Thymus (tissue), 11 donors: ENCODE data around the gene TBC1D14. TPM values are rescaled to one million over a fixed set of nuclear protein-coding genes. Genes with fewer than 3 reads are reported as not detected.

Experiments used
- DNase-seq, 9 donors: peaks; one replicate each; pipeline ENCODE4 v3.0.0-alpha.2; 2013; ENCODE audit warnings: low spot score in 9 of 9, low read depth in 6 of 9, missing footprints in 1 of 9
- H3K27ac ChIP-seq, 2 donors: one replicate each; pipeline ENCODE4 v1.5.1; 2013; ENCODE audit warnings: control low read depth in 1 of 2, low read depth in 1 of 2, low read length in 1 of 2, mild to moderate bottlenecking in 1 of 2, moderate library complexity in 1 of 2
- H3K27me3 ChIP-seq, 2 donors: one replicate each; pipeline ENCODE4 v1.5.1; 2013; ENCODE audit warnings: low read length in 1 of 2; ENCODE audit not compliant: control insufficient read depth in 2 of 2, insufficient read depth in 1 of 2
- H3K36me3 ChIP-seq, 2 donors: one replicate each; pipeline ENCODE4 v1.5.1; 2013; ENCODE audit warnings: low read length in 1 of 2, mild to moderate bottlenecking in 1 of 2, moderate library complexity in 1 of 2; ENCODE audit not compliant: control insufficient read depth in 2 of 2, insufficient read depth in 2 of 2
- H3K4me1 ChIP-seq, 2 donors: one replicate each; pipeline ENCODE4 v1.5.1; 2013; ENCODE audit warnings: low read length in 2 of 2; ENCODE audit not compliant: control insufficient read depth in 2 of 2, insufficient read depth in 2 of 2
- H3K4me3 ChIP-seq, 2 donors: one replicate each; pipeline ENCODE4 v1.5.1; 2013; ENCODE audit warnings: low read length in 2 of 2, control low read depth in 1 of 2, mild to moderate bottlenecking in 1 of 2
- H3K9me3 ChIP-seq, 2 donors: one replicate each; pipeline ENCODE4 v1.5.1; 2013; ENCODE audit warnings: low read length in 1 of 2, mild to moderate bottlenecking in 1 of 2; ENCODE audit not compliant: control insufficient read depth in 2 of 2, insufficient read depth in 1 of 2
- WGBS: extraction: QIAGEN DNeasy Blood & Tissue Kit; methylation state at CpG from one replicate; pipeline ENCODE4 v1.1.7; 2013; 5-methylcytosine and 5-hydroxymethylcytosine counted together
- polyA plus RNA-seq: library from polyadenylated mRNA; stranded (reverse); fragments of 200-250 nt; gene quantifications from one replicate; pipeline ENCODE4 v1.2.3, GENCODE V29; 2013
- total RNA-seq: library from RNA; stranded (reverse); fragments of 120-200 nt; gene quantifications from one replicate; pipeline ENCODE4 v1.2.4, GENCODE V29; 2013
- donor health status: healthy.

Gene TBC1D14
- total and polyA plus RNA-seq, 2 donors, result 28.4 to 59.6 TPM

- H3K27ac ChIP-seq, result no peak overlapping the region
- H3K36me3 ChIP-seq, result peaks cover 12 to 20% of the 10 kb centered on the region in 2 donors
- DNase-seq, result no peak
- 89% methylated on average over 13 of the region's 13 CpGs for WGBS
- no peaks in the 10 kb centered on the region for H3K27me3 ChIP-seq
- H3K4me1 ChIP-seq, result peaks cover 16 to 40% of the 10 kb centered on the region in 2 donors
- peak overlapping the region; percentile 65 to 82 for H3K4me3 ChIP-seq
- H3K9me3 ChIP-seq, result peaks cover 0 to 4% of the 10 kb centered on the region in 2 donors
Observed at GRCh38 chr4:6988016-6988715, 78.5 kb downstream of the TBC1D14 start.

- no peak for DNase-seq
- Histone ChIP-seq H3K4me3 (no peak overlapping the region), H3K27ac (no peak overlapping the region), H3K9me3 (peaks cover 0 to 4% of the 10 kb centered on the region in 2 donors), H3K36me3 (peaks cover 21% of the 10 kb centered on the region in 2 donors), H3K4me1 (peaks cover 16 to 42% of the 10 kb centered on the region in 2 donors), H3K27me3 (no peaks in the 10 kb centered on the region)
- WGBS, result 94% methylated on average over 10 of the region's 10 CpGs
Observed at GRCh38 chr4:6989331-6989923, 79.8 kb downstream of the TBC1D14 start.

- DNase-seq, result no peak
- Histone ChIP-seq H3K36me3 (peaks cover 25 to 26% of the 10 kb centered on the region in 2 donors), H3K4me3 (no peak overlapping the region), H3K27ac (peak overlapping the region in 1 of 2 donors; percentile 1), H3K9me3 (peaks cover 0 to 4% of the 10 kb centered on the region in 2 donors), H3K27me3 (no peaks in the 10 kb centered on the region), H3K4me1 (peaks cover 16 to 40% of the 10 kb centered on the region in 2 donors)
- WGBS, result 97% methylated on average over 6 of the region's 6 CpGs
Observed at GRCh38 chr4:6990661-6991060, 81.0 kb downstream of the TBC1D14 start.

- DNase-seq, result no peak
- H3K27me3 ChIP-seq, result no peaks in the 10 kb centered on the region
- 76% methylated on average over 11 of the region's 11 CpGs for WGBS
- no peak overlapping the region for H3K4me3 ChIP-seq
- H3K27ac ChIP-seq, result peak overlapping the region in 1 of 2 donors; percentile 52
- H3K36me3 ChIP-seq, result peaks cover 25 to 28% of the 10 kb centered on the region in 2 donors
- peaks cover 0 to 4% of the 10 kb centered on the region in 2 donors for H3K9me3 ChIP-seq
- H3K4me1 ChIP-seq, result peaks cover 16 to 34% of the 10 kb centered on the region in 2 donors
Observed at GRCh38 chr4:6991249-6991648, 81.6 kb downstream of the TBC1D14 start.

GRCh38 chr4:6991771-6992557 lies 82.3 kb downstream of the TBC1D14 start:
- peak in 1 of 9 donors; percentile 27 for DNase-seq
- H3K4me1 ChIP-seq, result peaks cover 16 to 31% of the 10 kb centered on the region in 2 donors
- peaks cover 0 to 4% of the 10 kb centered on the region in 2 donors for H3K9me3 ChIP-seq
- 75% methylated on average over 15 of the region's 15 CpGs for WGBS
- peak overlapping the region; percentile 52 to 68 for H3K27ac ChIP-seq
- H3K36me3 ChIP-seq, result peaks cover 31 to 35% of the 10 kb centered on the region in 2 donors
- H3K4me3 ChIP-seq, result no peak overlapping the region
- H3K27me3 ChIP-seq, result no peaks in the 10 kb centered on the region

GRCh38 chr4:6992728-6993677 lies 83.4 kb downstream of the TBC1D14 start:
- no peak overlapping the region for H3K4me3 ChIP-seq
- peaks cover 10 to 23% of the 10 kb centered on the region in 2 donors for H3K4me1 ChIP-seq
- peak in 1 of 9 donors; percentile 18 for DNase-seq
- H3K9me3 ChIP-seq, result peaks cover 0 to 4% of the 10 kb centered on the region in 2 donors
- 92% methylated on average over 15 of the region's 15 CpGs for WGBS
- H3K36me3 ChIP-seq, result peaks cover 33 to 41% of the 10 kb centered on the region in 2 donors
- peak overlapping the region in 1 of 2 donors; percentile 68 for H3K27ac ChIP-seq
- no peaks in the 10 kb centered on the region for H3K27me3 ChIP-seq

GRCh38 chr4:6996481-6996880 lies 86.9 kb downstream of the TBC1D14 start:
- peaks cover 0 to 4% of the 10 kb centered on the region in 2 donors for H3K9me3 ChIP-seq
- H3K27ac ChIP-seq, result no peak overlapping the region
- H3K4me1 ChIP-seq, result peaks cover 2 to 12% of the 10 kb centered on the region in 2 donors
- peaks cover 52 to 67% of the 10 kb centered on the region in 2 donors for H3K36me3 ChIP-seq
- H3K4me3 ChIP-seq, result no peak overlapping the region
- 98% methylated on average over 12 of the region's 12 CpGs for WGBS
- no peaks in the 10 kb centered on the region for H3K27me3 ChIP-seq
- DNase-seq, result no peak
